CD4-positive, alpha-beta T cell treated with Interleukin-17A for 4 hours (primary cell): ENCODE results near the gene RETREG3.
"Not testable (repeated sequence)": the region's sequence is repeated elsewhere in the genome, so short reads cannot be mapped to it uniquely, and the experiment has no call there.

ENCODE experiments used
- DNase-seq: peaks from one replicate; pipeline ENCODE4 v3.0.0-alpha.2; 2020; ENCODE audit warnings: mixed read lengths

Gene RETREG3

GRCh38 chr17:42548993-42549755 is 60.0 kb downstream of the RETREG3 start:
- no peak for DNase-seq

GRCh38 chr17:42548070-42548837 is 60.9 kb downstream of the RETREG3 start:
- DNase-seq: peak; percentile 93

GRCh38 chr17:42547698-42548069 is 61.5 kb downstream of the RETREG3 start:
- no peak for DNase-seq

GRCh38 chr17:42547001-42547461 is 62.1 kb downstream of the RETREG3 start:
- no peak for DNase-seq

GRCh38 chr17:42545755-42546505 is 63.2 kb downstream of the RETREG3 start:
- not testable (repeated sequence) for DNase-seq

GRCh38 chr17:42544874-42545283 is 64.3 kb downstream of the RETREG3 start:
- no peak for DNase-seq

- DNase-seq: no peak
Observed at GRCh38 chr17:42543190-42544079, 65.7 kb downstream of the RETREG3 start.

GRCh38 chr17:42541041-42541833 is 67.9 kb downstream of the RETREG3 start:
- peak; percentile 59 for DNase-seq

- not testable (repeated sequence) for DNase-seq
Observed at GRCh38 chr17:42540558-42540957, 68.6 kb downstream of the RETREG3 start.

- no peak for DNase-seq
Observed at GRCh38 chr17:42538482-42538881, 70.7 kb downstream of the RETREG3 start.

GRCh38 chr17:42537826-42538451 is 71.2 kb downstream of the RETREG3 start:
- DNase-seq: no peak

- DNase-seq: no peak
Observed at GRCh38 chr17:42537156-42537805, 71.9 kb downstream of the RETREG3 start.

- DNase-seq: peak; percentile 84
Observed at GRCh38 chr17:42536372-42537155, 72.6 kb downstream of the RETREG3 start.

- peak; percentile 86 for DNase-seq
Observed at GRCh38 chr17:42536048-42536371, 73.2 kb downstream of the RETREG3 start, which contains the start of gene NAGLU. Gene NAGLU (plus strand): TSS chr17:42536241. CDS start chr17:42536273, 32 bp downstream.

- DNase-seq: no peak
Observed at GRCh38 chr17:42535155-42536047, 73.8 kb downstream of the RETREG3 start.

GRCh38 chr17:42531455-42532354 is 77.5 kb downstream of the RETREG3 start:
- peak; percentile 73 for DNase-seq

GRCh38 chr17:42530952-42531454 is 78.2 kb downstream of the RETREG3 start:
- DNase-seq: no peak
